IMR-90 (cell line): ENCODE results near the gene SPATA31E1.

Source experiments
- BHLHE40 ChIP-seq: fragments of 150-350 bp; IDR thresholded peaks from 2 replicates; pipeline ENCODE4 v1.6.1; 2016; ENCODE audit warnings: mild to moderate bottlenecking, low read depth, low read length
- CTCF ChIP-seq: conservative IDR thresholded peaks from 2 replicates; pipeline ENCODE4 v1.5.1; 2012; ENCODE audit warnings: mild to moderate bottlenecking, low read depth, low read length, improper control_type of control experiment
- POLR2A ChIP-seq: IDR thresholded peaks from 2 replicates; pipeline ENCODE4 v1.6.1; 2012; ENCODE audit warnings: mild to moderate bottlenecking, low read depth, low read length
- RAD21 ChIP-seq: IDR thresholded peaks from 2 replicates; pipeline ENCODE4 v1.6.1; 2012; ENCODE audit warnings: low read length, improper control_type of control experiment
- RCOR1 ChIP-seq: IDR thresholded peaks from 2 replicates; pipeline ENCODE4 v1.6.1; 2012; ENCODE audit warnings: mild to moderate bottlenecking, low read length, improper control_type of control experiment; ENCODE audit not compliant: insufficient replicate concordance
- RFX5 ChIP-seq: IDR thresholded peaks from 2 replicates; pipeline ENCODE4 v1.8.0; 2012; ENCODE audit warnings: low read depth, mild to moderate bottlenecking, low read length, moderate library complexity

DNA sequence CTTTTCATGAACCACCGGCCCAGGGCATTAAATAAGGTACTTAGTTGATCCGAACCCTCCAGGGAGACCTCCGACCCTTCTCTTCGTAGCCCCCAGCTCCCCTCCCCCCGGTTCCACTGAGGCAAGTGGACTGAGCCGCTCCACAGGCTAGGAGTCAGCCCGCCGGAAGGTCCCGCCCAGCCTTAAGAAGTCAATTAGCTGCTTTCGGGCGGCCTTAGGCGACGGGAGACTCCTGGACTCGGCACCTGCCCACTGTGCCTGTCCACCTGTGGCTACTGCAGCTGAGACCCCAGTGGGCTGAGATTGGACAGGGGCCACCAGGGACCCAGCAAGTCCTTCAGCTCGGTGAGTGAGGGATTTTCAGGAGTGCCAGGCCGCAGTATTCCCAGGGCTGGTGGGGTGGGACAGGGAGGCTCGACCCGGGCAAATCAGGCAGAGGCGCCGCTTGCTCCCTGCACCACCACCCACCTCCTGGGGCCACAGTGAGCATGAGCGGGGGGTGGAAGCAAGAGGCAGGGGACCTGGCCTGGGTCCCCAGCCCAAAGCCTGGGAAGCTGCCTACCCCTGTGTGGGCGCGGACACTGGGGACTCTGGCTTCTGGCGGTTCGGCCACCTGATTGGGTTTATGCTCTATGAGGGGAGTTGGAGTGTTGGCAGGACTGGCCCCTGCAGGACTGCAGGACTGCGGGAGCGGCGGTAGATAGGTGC, 39.6 kb upstream of the SPATA31E1 start:
- TF ChIP-seq RFX5 (no peak), RAD21 (no peak), CTCF (no peak), POLR2A (no peak), BHLHE40 (no peak), RCOR1 (no peak)
